Neural progenitor cell (in vitro differentiated cells): ENCODE results near the gene TMEM109. TPM values are rescaled to one million over a fixed set of nuclear protein-coding genes. Genes with fewer than 3 reads are reported as not detected.

Experiments
- DNase-seq: peaks from one replicate; pipeline ENCODE4 v3.0.0-alpha.2; 2016; ENCODE audit warnings: low spot score
- H2AFZ ChIP-seq: fragments of 200-600 bp; sonication (generic); replicated peaks from 2 replicates; pipeline ENCODE4 v1.6.1; 2016; ENCODE audit warnings: antibody characterized with exemption
- H3F3A ChIP-seq: fragments of 200-600 bp; sonication (generic); 2 replicates; pipeline ENCODE4 v1.6.1; 2016; ENCODE audit warnings: antibody characterized with exemption, low read depth
- H3K27ac ChIP-seq: fragments of 200-600 bp; sonication (generic); 2 replicates; pipeline ENCODE4 v1.5.1; 2016; ENCODE audit warnings: mild to moderate bottlenecking
- H3K27me3 ChIP-seq: fragments of 200-600 bp; sonication (generic); 2 replicates; pipeline ENCODE4 v1.6.1; 2016; ENCODE audit warnings: mild to moderate bottlenecking, moderate library complexity
- H3K36me3 ChIP-seq: fragments of 200-600 bp; sonication (generic); 2 replicates; pipeline ENCODE4 v1.5.1; 2016
- H3K4me1 ChIP-seq: fragments of 200-600 bp; sonication (generic); 2 replicates; pipeline ENCODE4 v1.6.1; 2016; ENCODE audit warnings: mixed run types
- H3K4me2 ChIP-seq: fragments of 200-600 bp; sonication (generic); 2 replicates; pipeline ENCODE4 v1.6.1; 2016
- H3K4me3 ChIP-seq: fragments of 200-600 bp; sonication (generic); 2 replicates; pipeline ENCODE4 v1.5.1; 2016
- H3K79me2 ChIP-seq: fragments of 200-600 bp; sonication (generic); 2 replicates; pipeline ENCODE4 v1.6.1; 2016; ENCODE audit warnings: low read depth
- H3K9ac ChIP-seq: fragments of 200-600 bp; sonication (generic); 2 replicates; pipeline ENCODE4 v1.6.1; 2016
- H3K9me3 ChIP-seq: fragments of 200-600 bp; sonication (generic); 2 replicates; pipeline ENCODE4 v1.5.1; 2016; ENCODE audit warnings: low read depth
- H4K20me1 ChIP-seq: fragments of 200-600 bp; sonication (generic); 2 replicates; pipeline ENCODE4 v1.6.1; 2016; ENCODE audit warnings: low read depth
- H3K27ac Mint-ChIP-seq: 3 replicates; pipeline ENCODE4 v1.8.0; 2021; ENCODE audit warnings: mixed read lengths
- H3K27me3 Mint-ChIP-seq: 2 replicates; pipeline ENCODE4 v1.8.0; 2022; ENCODE audit warnings: low read depth, mild to moderate bottlenecking, inconsistent platforms, moderate library complexity, mixed read lengths; ENCODE audit not compliant: insufficient read depth
- H3K36me3 Mint-ChIP-seq: 3 replicates; pipeline ENCODE4 v1.8.0; 2021; ENCODE audit warnings: mixed read lengths
- H3K4me1 Mint-ChIP-seq: 3 replicates; pipeline ENCODE4 v1.8.0; 2021; ENCODE audit warnings: mixed read lengths
- H3K4me3 Mint-ChIP-seq: 3 replicates; pipeline ENCODE4 v1.8.0; 2021; ENCODE audit warnings: mild to moderate bottlenecking, moderate library complexity, mixed read lengths
- H3K9me3 Mint-ChIP-seq: 3 replicates; pipeline ENCODE4 v1.8.0; 2020; ENCODE audit warnings: mixed read lengths
- EZH2 ChIP-seq: fragments of 200-600 bp; sonication (generic); IDR thresholded peaks from 2 replicates; pipeline ENCODE4 v1.6.1; 2017; ENCODE audit warnings: antibody characterized with exemption, mild to moderate bottlenecking, moderate library complexity
- EZH2phosphoT487 ChIP-seq: fragments of 200-600 bp; sonication (generic); IDR thresholded peaks from 2 replicates; pipeline ENCODE4 v1.6.1; 2017; ENCODE audit warnings: antibody characterized with exemption
- total RNA-seq: library from RNA; depleted of rRNA; stranded (reverse); fragments of >200 nt; gene quantifications from 2 replicates; pipeline ENCODE4 v1.2.3, GENCODE V29; 2015; ENCODE audit warnings: low replicate concordance
- TF ChIP-seq, protein P1 (sequence below): fragments of 200-600 bp; sonication (generic); IDR thresholded peaks from 2 replicates; pipeline ENCODE4 v1.5.1; 2017; ENCODE audit warnings: antibody characterized with exemption, mild to moderate bottlenecking

Gene TMEM109
- total RNA-seq, 1 donor from 2014 or later: 22.4 TPM

DNA sequence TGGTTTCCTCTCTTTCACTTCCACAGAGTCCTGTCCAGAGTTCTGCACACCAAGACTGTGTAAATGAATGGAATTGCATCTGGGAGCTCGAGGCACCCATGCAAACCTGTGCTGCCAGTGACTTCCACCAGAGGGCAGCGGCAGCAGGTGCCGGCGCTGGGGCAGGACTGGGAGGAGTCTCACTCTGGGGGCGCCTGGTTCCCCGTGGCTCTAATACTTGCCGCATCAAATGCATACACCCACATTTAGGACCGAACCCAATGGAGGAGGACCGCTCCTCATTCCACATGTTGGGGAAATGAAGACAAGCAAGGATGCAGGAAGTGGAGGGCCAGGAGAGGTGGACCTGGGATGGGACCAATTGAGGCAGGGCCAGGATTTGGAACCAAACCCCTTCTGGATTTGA is 56.4 kb downstream of the TMEM109 start:
- peak; percentile 68 for DNase-seq
- Histone ChIP-seq H3K27ac (no peak overlapping the region), H3K4me2 (no peak overlapping the region), H2AFZ (no peak overlapping the region), H3K9ac (no peak overlapping the region), H3K4me3 (no peak overlapping the region), H3K79me2 (no peaks in the 10 kb centered on the region), H4K20me1 (no peaks in the 10 kb centered on the region), H3K27me3 (peaks cover 2% of the 10 kb centered on the region), H3K4me1 (no peaks in the 10 kb centered on the region), H3K9me3 (peaks cover 7% of the 10 kb centered on the region), H3K36me3 (no peaks in the 10 kb centered on the region), H3F3A (no peaks in the 10 kb centered on the region)
- peaks cover 14% of the 10 kb centered on the region for H3K9me3 Mint-ChIP-seq
- no peak overlapping the region for H3K27ac Mint-ChIP-seq
- peaks cover 17% of the 10 kb centered on the region for H3K27me3 Mint-ChIP-seq
- no peak overlapping the region for H3K4me3 Mint-ChIP-seq
- TF ChIP-seq EZH2phosphoT487 (no peak), EZH2 (no peak)
- TF ChIP-seq, protein P1, sequence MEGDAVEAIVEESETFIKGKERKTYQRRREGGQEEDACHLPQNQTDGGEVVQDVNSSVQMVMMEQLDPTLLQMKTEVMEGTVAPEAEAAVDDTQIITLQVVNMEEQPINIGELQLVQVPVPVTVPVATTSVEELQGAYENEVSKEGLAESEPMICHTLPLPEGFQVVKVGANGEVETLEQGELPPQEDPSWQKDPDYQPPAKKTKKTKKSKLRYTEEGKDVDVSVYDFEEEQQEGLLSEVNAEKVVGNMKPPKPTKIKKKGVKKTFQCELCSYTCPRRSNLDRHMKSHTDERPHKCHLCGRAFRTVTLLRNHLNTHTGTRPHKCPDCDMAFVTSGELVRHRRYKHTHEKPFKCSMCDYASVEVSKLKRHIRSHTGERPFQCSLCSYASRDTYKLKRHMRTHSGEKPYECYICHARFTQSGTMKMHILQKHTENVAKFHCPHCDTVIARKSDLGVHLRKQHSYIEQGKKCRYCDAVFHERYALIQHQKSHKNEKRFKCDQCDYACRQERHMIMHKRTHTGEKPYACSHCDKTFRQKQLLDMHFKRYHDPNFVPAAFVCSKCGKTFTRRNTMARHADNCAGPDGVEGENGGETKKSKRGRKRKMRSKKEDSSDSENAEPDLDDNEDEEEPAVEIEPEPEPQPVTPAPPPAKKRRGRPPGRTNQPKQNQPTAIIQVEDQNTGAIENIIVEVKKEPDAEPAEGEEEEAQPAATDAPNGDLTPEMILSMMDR: peak; percentile 85
- H3K36me3 Mint-ChIP-seq: no peaks in the 10 kb centered on the region
- peaks cover 9% of the 10 kb centered on the region for H3K4me1 Mint-ChIP-seq

DNA sequence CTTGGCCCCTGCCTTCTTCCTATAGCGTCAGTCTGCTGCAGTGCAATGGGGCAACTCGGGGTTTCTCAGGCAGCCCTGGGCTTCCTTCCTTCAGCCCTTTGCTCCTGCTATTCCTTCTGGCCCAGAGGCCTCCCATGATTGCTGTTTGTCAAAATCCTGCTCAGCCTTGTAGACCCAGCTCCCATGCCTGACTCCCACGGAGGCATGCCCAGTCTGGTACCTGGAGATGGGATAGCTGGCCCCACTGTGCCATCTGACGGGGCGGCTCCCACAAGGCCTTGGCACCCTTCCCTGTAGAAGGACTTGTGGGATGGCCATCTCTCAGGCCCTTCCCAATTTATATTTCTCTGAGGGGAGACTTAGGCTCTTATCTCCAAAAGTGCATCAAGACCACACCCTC is 56.9 kb downstream of the TMEM109 start:
- Histone ChIP-seq H4K20me1 (no peaks in the 10 kb centered on the region), H2AFZ (no peak overlapping the region), H3F3A (no peaks in the 10 kb centered on the region), H3K4me1 (no peaks in the 10 kb centered on the region), H3K27ac (no peak overlapping the region), H3K79me2 (no peaks in the 10 kb centered on the region), H3K27me3 (peaks cover 2% of the 10 kb centered on the region), H3K4me2 (no peak overlapping the region), H3K4me3 (no peak overlapping the region), H3K36me3 (no peaks in the 10 kb centered on the region), H3K9me3 (peaks cover 7% of the 10 kb centered on the region), H3K9ac (no peak overlapping the region)
- DNase-seq: no peak
- TF ChIP-seq, protein P1: no peak
- TF ChIP-seq EZH2: no peak
- TF ChIP-seq EZH2phosphoT487: no peak
- H3K27ac Mint-ChIP-seq: no peak overlapping the region
- peaks cover 14% of the 10 kb centered on the region for H3K9me3 Mint-ChIP-seq
- peaks cover 17% of the 10 kb centered on the region for H3K27me3 Mint-ChIP-seq
- H3K4me1 Mint-ChIP-seq: peaks cover 9% of the 10 kb centered on the region
- no peaks in the 10 kb centered on the region for H3K36me3 Mint-ChIP-seq
- H3K4me3 Mint-ChIP-seq: no peak overlapping the region

DNA sequence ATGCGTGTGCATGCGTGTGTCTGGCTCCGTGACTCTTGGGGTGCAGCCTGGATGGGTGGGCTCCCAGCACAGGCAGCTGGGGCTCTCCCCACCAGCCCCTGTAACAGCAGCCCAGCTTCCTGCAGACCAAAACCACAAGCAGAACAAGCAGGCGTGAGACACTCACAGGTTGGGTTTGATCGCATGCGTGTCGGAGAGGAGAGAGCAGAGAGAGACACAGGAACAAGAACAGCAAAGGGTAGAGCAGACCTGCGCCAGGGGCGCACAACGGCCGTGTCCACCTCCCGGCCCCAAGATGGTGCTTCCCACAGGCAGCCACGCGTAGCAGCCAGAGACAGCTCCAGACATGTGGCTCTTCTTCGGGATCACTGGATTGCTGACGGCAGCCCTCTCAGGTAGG is 57.6 kb downstream of the TMEM109 start, which contains the start of gene CD6:
TSS of gene CD6 (plus strand) at position 161 of the 400 bp plus-strand sequence. CDS start at position 347, 186 bp downstream.
- H3K27ac ChIP-seq: no peak within 1 kb of the TSS
- no peak within 1 kb of the TSS for H3K9ac ChIP-seq
- H2AFZ ChIP-seq: no peak within 1 kb of the TSS
- Mint-ChIP-seq H3K36me3 (no peaks in the 10 kb centered on the region), H3K4me3 (no peak within 1 kb of the TSS), H3K4me1 (peaks cover 10% of the 10 kb centered on the region), H3K27me3 (peaks cover 17% of the 10 kb centered on the region), H3K9me3 (peaks cover 14% of the 10 kb centered on the region), H3K27ac (peak within 1 kb of the TSS; percentile 50)
- no peak within 1 kb of the TSS for H3K4me2 ChIP-seq
- no peaks in the 10 kb centered on the region for H3K79me2 ChIP-seq
- no peaks in the 10 kb centered on the region for H4K20me1 ChIP-seq
- TF ChIP-seq EZH2phosphoT487: no peak
- no peak for TF ChIP-seq EZH2
- TF ChIP-seq, protein P1: no peak
- peaks cover 7% of the 10 kb centered on the region for H3K9me3 ChIP-seq
- no peaks in the 10 kb centered on the region for H3K4me1 ChIP-seq
- peaks cover 2% of the 10 kb centered on the region for H3K27me3 ChIP-seq
- no peak for DNase-seq
- no peaks in the 10 kb centered on the region for H3F3A ChIP-seq
- no peak within 1 kb of the TSS for H3K4me3 ChIP-seq
- H3K36me3 ChIP-seq: no peaks in the 10 kb centered on the region
